Kidney (tissue), 14 donors: ENCODE results near the gene BTNL3. TPM values are rescaled to one million over a fixed set of nuclear protein-coding genes. Genes with fewer than 3 reads are reported as not detected.

ENCODE experiments used
- DNase-seq, 5 donors: peaks; one replicate each; pipeline ENCODE4 v3.0.0-alpha.2; 2013 to 2020
- FAIRE-seq: peaks from 2 replicates; lab custom pipeline; 2012; peaks lifted over from hg19 to GRCh38; lab: Jason Lieb, UNC
- H3K27ac ChIP-seq, 2 donors: one replicate each; pipeline ENCODE4 v1.7.0; 2013; ENCODE audit warnings: low read depth in 2 of 2, low read length in 2 of 2, inconsistent platforms in 1 of 2
- H3K27me3 ChIP-seq: one replicate; pipeline ENCODE4 v1.7.1; 2013; ENCODE audit warnings: low read length, inconsistent platforms; ENCODE audit not compliant: control insufficient read depth, insufficient read depth
- H3K36me3 ChIP-seq, 3 donors: one replicate each; pipeline versions ENCODE4 v1.7.0 to v1.7.1; 2013; ENCODE audit warnings: low read length in 3 of 3, control low read depth in 1 of 3, inconsistent platforms in 1 of 3; ENCODE audit not compliant: insufficient read depth in 3 of 3, control insufficient read depth in 2 of 3
- H3K4me1 ChIP-seq, 3 donors: one replicate each; pipeline versions ENCODE4 v1.7.0 to v1.7.1; 2013; ENCODE audit warnings: low read length in 3 of 3, inconsistent platforms in 1 of 3, low read depth in 1 of 3; ENCODE audit not compliant: control insufficient read depth in 2 of 3, insufficient read depth in 2 of 3
- H3K4me3 ChIP-seq, 3 donors: one replicate each; pipeline versions ENCODE4 v1.7.0 to v1.8.1; 2013; ENCODE audit warnings: low read length in 3 of 3, control low read depth in 1 of 3, inconsistent platforms in 1 of 3
- H3K9ac ChIP-seq, 3 donors: one replicate each; pipeline versions ENCODE4 v1.7.0 to v1.7.1; 2013; ENCODE audit warnings: low read length in 3 of 3, control low read depth in 1 of 3, inconsistent platforms in 1 of 3
- H3K9me3 ChIP-seq, 3 donors: one replicate each; pipeline versions ENCODE4 v1.7.0 to v1.7.1; 2013; ENCODE audit warnings: low read length in 3 of 3, control low read depth in 1 of 3, inconsistent platforms in 1 of 3; ENCODE audit not compliant: control insufficient read depth in 2 of 3, insufficient read depth in 1 of 3
- CTCF ChIP-seq: IDR thresholded peaks from 3 replicates; pipeline ENCODE4 v1.5.1; 2012; ENCODE audit warnings: mild to moderate bottlenecking, moderate library complexity, borderline replicate concordance; ENCODE audit not compliant: insufficient read depth; ENCODE audit errors: extremely low read depth
- intact Hi-C: fragments of 100-400 bp; cut with DNase I; formaldehyde crosslinking; loops from one replicate; pipeline ENCODE4 v1.11.1; 2022
- polyA plus RNA-seq: library from polyadenylated mRNA; stranded (reverse); fragments of 350-450 nt; fragmentation: Illumina TruSeq; extraction: RNeasy Lipid Tissue Mini Kit (QIAGEN cat#74804); gene quantifications from one replicate; pipeline ENCODE4 v1.2.3, GENCODE V29; 2014; ENCODE audit warnings: low read depth, low replicate concordance; ENCODE audit not compliant: insufficient read depth
- total RNA-seq: library from RNA; stranded (reverse); fragmentation: NEBNext Ultra II Directional; extraction: Animal tissue kit (Norgen Biotek cat#: 25700); gene quantifications from one replicate; pipeline ENCODE4 v1.2.1, GENCODE V29; 2021
- donor health status: control.
- donor health status: control.
- donor health status: control.
- donor health status: control.
- donor health status: control.
- donor health status: DM: yes; HTN: yes; CAD: no.
- donor health status: Normal renal cell carcinoma (clear cell type).

The BTNL3 gene
- total and polyA plus RNA-seq, 2 donors from 2014 or later: 0.30 TPM; not detected in 1

- intact Hi-C loops: no loop called here
- peaks cover 2% of the 10 kb centered on the region for H3K27me3 ChIP-seq
- FAIRE-seq (no peak), DNase-seq (no peak)
- H3K36me3 ChIP-seq: no peaks in the 10 kb centered on the region
- no peaks in the 10 kb centered on the region for H3K9me3 ChIP-seq
- no peak overlapping the region for H3K27ac ChIP-seq
- H3K9ac ChIP-seq: no peak overlapping the region
- H3K4me1 ChIP-seq: peaks cover 0 to 5% (median 0%) of the 10 kb centered on the region in 3 donors
- H3K4me3 ChIP-seq: no peak overlapping the region
- no peak for TF ChIP-seq CTCF
These were observed 58.6 kb downstream of the BTNL3 start for GRCh38 chr5:181047288-181047687.

GRCh38 chr5:181047921-181048320, 59.3 kb downstream of the BTNL3 start:
- Histone ChIP-seq H3K4me1 (peaks cover 0 to 5% (median 0%) of the 10 kb centered on the region in 3 donors), H3K27ac (no peak overlapping the region), H3K4me3 (no peak overlapping the region), H3K36me3 (no peaks in the 10 kb centered on the region), H3K27me3 (peaks cover 2% of the 10 kb centered on the region), H3K9ac (no peak overlapping the region), H3K9me3 (no peaks in the 10 kb centered on the region)
- no peak for DNase-seq
- intact Hi-C loops: no loop called here
- no peak for FAIRE-seq
- no peak for TF ChIP-seq CTCF

- Histone ChIP-seq H3K27me3 (peaks cover 17% of the 10 kb centered on the region), H3K9me3 (no peaks in the 10 kb centered on the region), H3K36me3 (no peaks in the 10 kb centered on the region), H3K27ac (no peak overlapping the region), H3K9ac (no peak overlapping the region), H3K4me3 (no peak overlapping the region), H3K4me1 (peaks cover 0 to 7% (median 0%) of the 10 kb centered on the region in 3 donors)
- FAIRE-seq: no peak
- no peak for TF ChIP-seq CTCF
- DNase-seq: no peak
- intact Hi-C loops: no loop called here
These were observed 61.4 kb downstream of the BTNL3 start for GRCh38 chr5:181050016-181050415.
